NCI-H1930 (cell line): ENCODE measurements around the gene HARBI1.

Experiments used
- DNase-seq, 2 experiments: peaks; one replicate each; lab custom pipeline; 2025; lab: John Stamatoyannopoulos, UW

HARBI1 gene

GRCh38 chr11:46633291-46634217, 16.5 kb upstream of the HARBI1 start:
- DNase-seq: no peak

- DNase-seq: no peak
These were observed 15.5 kb upstream of the HARBI1 start for GRCh38 chr11:46632502-46632901.

DNA sequence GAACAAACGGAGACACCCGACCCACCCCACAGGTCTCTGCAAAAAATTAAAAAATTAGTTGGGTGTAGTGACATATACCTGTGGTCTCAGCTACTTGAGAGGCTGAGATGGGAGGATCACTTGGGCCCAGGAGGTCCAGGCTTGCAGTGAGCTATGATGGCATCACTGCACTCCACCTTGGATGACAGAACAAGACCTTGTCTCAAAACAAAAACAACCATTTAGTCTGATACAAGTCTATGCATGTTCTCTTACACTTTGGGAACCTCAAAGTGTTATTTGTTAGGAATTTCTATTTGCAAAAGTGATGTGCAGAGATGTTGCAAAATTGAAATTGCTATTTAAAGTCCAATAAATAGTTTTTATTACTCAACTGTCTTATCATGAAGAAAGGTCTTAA, 14.6 kb upstream of the HARBI1 start:
- no peak for DNase-seq

- no peak for DNase-seq
These were observed 13.2 kb upstream of the HARBI1 start for GRCh38 chr11:46630237-46630636.

GRCh38 chr11:46628961-46629360, 11.9 kb upstream of the HARBI1 start:
- DNase-seq: no peak

DNA sequence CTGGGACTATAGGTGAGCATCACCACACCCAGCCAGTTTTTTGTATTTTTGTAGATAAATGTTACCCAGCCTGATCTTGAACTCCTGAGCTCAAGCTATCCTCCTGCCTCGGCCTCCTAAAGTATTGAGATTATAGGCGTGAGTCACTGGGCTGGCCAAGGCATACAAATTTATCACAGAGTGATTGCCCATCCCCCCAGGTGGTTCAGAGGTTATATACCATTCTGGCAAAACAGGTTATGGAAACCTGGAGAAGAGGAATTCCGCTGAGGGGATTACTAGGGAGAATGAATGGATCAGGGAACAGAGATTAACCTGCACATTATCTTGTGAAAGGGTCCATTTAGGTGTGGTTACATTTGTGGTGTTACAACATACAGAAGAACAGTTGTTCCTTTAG, 8.4 kb upstream of the HARBI1 start:
- DNase-seq: no peak

DNA sequence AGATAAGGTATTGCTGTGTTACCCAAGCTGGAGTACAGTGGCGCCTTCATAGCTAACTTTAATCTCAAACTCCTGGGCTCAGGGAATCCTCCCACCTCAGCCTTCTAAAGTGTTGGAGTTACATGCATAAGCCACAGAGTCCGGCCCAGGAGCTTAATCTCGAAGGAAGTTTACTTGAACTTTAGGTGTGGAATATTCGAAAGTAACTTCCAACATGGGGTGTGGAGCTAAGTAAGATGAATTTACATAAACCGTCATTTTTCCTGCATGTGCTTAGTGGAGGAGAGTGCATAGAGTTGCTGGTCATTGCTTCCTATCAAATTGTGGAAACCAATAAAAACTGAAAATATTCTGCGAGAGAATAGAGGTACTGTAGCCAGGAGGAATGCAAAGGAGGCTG, 1.8 kb upstream of the HARBI1 start:
- DNase-seq: no peak

DNA sequence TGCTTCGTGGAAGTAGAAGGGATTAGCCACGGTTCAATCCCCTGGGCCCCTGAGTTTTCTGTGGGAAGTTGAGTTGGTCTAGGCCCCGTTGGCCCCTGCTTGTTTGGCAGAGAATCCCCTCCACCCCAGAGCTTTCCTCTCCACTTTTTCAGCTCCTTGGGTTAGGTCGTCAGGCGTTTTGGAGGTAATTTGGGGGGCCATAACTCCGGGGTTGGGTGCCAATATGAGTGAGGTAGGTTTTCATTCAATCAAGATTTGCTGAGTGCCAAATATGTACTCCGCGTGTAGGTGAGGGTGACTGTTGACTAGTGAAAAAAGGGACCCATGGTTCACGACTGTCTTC, 916 bp upstream of the HARBI1 start:
- DNase-seq: no peak

DNA sequence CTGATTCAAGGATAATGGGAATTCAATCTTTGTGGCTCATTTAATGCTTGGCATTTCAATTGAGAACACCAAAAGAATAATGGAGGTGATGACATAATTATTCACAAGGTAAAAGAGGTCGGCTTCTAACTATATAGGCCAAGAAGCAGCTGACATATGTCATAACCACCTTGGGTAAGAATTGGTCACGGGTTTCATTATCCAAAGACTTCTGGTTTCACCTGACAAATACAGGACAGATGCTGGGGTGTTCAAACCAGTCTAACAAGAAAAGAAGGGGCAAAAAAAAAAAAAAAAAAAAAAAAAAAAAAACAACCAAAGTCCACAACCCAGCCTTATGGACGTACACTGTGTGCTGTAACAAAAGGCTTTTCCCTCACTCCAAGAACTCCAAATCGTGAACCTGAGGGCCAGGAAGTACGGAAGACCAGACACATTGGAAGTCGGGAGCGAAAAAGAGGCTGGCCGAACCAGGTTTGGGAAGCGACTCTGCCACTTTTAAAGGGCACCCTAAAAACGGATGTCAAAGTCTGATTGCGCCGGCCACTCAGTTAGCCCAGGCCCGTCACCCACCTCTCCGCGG, 385 bp downstream of the HARBI1 start:
- no peak for DNase-seq

DNA sequence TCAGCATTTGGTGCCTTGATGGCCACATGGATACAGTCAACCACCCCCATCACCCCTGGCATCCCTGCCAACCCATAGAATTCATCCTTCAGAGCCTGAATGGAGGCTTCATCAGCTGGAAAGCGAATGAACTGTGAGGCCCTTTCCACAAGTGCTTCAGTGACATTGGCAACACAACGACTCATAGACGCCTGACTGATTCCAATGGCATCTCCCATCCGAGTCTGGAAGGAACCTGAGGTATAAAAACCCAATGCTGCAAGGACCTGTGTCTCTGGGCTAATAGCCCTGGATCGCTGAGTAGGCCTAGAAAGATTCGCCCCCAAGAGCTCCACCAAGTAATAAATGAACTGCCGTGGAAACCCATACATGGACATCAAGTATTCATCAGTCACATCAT, 1.3 kb downstream of the HARBI1 start:
- no peak for DNase-seq

DNA sequence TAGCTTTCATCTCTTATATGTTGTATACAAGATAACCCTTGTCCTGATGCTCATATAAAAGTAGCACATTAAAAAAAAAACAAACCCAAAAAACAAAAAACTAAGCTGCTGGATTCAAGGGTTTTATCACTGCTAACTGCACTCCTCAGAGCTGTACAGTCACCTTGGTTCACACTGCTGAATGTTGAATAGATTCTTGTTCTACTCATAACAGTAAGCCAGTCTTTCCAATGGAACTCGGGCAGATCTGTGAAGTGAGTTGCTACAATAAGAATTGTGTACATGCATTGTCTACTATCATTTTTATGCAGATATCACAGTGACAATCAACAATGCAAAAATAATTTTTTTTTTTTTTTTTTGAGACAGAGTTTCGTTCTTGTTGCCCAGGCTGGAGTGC, 4.7 kb downstream of the HARBI1 start:
- DNase-seq: no peak

DNA sequence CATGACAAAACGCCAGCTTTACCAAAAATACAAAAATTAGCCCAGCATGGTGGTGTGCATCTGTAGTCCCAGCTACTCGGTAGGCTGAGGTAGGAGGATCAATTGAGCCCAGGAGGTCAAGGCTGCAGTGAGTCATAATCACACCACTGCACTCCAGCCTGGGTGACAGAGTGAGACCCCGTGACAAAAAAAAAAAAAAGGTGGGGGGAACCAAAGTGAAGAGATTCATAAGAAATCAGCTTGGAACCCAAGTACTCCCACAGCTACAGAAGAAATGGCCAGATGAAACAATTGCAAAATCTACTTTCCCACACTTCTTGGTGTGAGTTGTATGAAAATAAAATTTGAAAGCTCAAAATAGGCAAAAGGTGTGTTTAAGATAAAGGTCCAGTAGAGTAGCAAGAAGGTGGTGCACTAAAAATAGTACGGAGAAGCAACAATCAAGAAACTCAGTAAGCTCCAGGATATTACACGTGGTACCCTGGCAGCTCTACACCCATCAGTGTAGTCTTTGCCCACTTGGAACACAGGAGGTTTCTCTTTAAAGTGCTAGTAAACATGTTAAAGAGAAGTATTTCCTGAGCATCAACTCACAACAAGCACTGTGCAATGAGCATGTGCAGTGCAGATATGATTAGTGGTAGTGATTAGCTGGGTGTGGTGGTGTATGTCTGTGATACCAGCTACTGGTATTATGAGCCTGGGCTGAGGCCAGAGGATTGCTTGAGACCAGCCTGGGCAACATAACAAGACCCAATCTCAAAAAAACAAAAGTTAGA, 5.3 kb downstream of the HARBI1 start:
- no peak for DNase-seq

GRCh38 chr11:46609386-46609785, 7.6 kb downstream of the HARBI1 start:
- no peak for DNase-seq

DNA sequence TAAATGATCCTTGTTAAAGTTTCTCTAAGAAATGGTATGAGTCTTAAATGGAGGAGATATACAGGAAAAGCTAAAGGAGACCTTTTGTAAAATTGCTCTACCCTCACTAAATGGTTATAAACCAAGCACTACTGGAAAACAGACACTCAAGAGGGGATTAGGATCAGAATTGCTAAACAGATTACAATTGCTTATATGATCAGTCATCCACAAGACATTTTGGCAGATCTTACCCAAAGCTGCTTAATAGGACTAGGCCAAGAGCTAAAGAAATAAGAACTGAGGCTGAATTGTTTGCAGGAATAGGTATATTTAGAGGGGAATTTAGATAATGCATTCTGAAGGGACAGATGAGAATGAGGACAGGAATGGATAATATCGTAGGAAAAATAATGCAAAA, 9.5 kb downstream of the HARBI1 start:
- DNase-seq: no peak

- no peak for DNase-seq
These were observed 12.2 kb downstream of the HARBI1 start for GRCh38 chr11:46604796-46605195.

- DNase-seq: no peak
These were observed 13.2 kb downstream of the HARBI1 start for GRCh38 chr11:46603704-46604308.

GRCh38 chr11:46601129-46601528, 15.9 kb downstream of the HARBI1 start:
- peak in 1 of 2 experiments; percentile 51 for DNase-seq

GRCh38 chr11:46600194-46600960, 16.6 kb downstream of the HARBI1 start:
- DNase-seq: no peak

- no peak for DNase-seq
These were observed 17.5 kb downstream of the HARBI1 start for GRCh38 chr11:46599340-46600193.

GRCh38 chr11:46597609-46598219, 19.3 kb downstream of the HARBI1 start:
- no peak for DNase-seq
